GM13977 (cell line): ENCODE data around the gene SMG5.
A peak's percentile ranks its signal among the peaks of the same experiment; 100 is the strongest.

ENCODE experiments used
- DNase-seq: peaks from one replicate; pipeline ENCODE4 v3.0.0; 2012; ENCODE audit warnings: low spot score
- CTCF ChIP-seq: IDR thresholded peaks from 2 replicates; pipeline ENCODE4 v1.5.1; 2012; ENCODE audit warnings: mild to moderate bottlenecking, control low read depth; ENCODE audit not compliant: insufficient read depth; ENCODE audit errors: extremely low read depth, missing control alignments
- in situ Hi-C: fragments of 300-500 bp; cut with MboI; formaldehyde crosslinking; loops from one replicate; pipeline ENCODE4 v1.12.0; 2022; ENCODE audit warnings: low sequenced_read_pairs, low pct_unique_long_range_greater_than_20kb, mixed read lengths, inconsistent platforms; ENCODE audit not compliant: unreplicated experiment

The SMG5 gene

GRCh38 chr1:156260896-156261295, 21.7 kb downstream of the SMG5 start:
- TF ChIP-seq CTCF, result no peak
- no peak for DNase-seq
- in situ Hi-C loops, result no loop called here

DNA sequence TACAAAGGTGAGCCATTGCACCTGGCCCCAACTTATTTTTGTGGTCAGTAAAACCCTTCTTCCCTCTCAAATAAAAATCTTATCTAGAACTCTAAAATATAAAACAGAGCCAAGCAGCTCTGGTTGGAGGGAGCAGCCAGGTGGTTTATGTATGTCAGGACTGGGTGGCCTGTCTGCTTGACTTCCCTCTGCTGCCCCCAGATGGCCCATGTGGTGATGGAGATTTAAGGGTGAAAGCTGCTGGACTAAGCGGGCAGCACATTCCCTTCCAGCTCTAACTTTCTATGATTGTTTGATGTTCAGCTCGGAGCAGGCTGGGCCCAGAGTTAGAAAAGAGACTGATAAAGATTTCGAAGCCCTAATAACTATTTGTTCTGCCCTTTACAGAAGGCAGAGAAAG, 22.8 kb downstream of the SMG5 start:
- in situ Hi-C loops, result no loop called here
- TF ChIP-seq CTCF, result peak; percentile 32
- DNase-seq, result no peak

DNA sequence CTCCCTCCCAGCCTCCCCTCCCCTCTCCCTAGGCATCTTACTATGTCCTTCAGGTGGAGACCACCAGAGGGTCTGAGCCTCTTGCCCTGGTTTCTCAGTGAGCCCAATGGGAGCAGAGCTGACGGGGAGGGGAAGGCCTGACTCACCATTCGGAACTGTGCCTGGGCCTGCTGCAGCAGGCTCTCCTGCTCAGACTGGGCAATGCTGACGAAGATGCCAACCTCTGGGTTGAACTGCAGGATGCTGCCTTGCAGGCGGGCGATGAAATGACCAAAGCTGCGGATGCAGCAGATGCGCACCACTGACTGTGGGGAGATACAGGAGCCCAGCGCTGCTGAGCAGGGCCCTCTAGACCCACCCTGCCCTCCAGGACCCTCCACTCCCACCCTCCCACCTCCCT, 23.8 kb downstream of the SMG5 start:
- DNase-seq, result no peak
- TF ChIP-seq CTCF, result no peak
- in situ Hi-C loops, result no loop called here

- TF ChIP-seq CTCF, result no peak
- in situ Hi-C loops, result no loop called here
- no peak for DNase-seq
Measured at GRCh38 chr1:156257711-156258110, 24.9 kb downstream of the SMG5 start.

DNA sequence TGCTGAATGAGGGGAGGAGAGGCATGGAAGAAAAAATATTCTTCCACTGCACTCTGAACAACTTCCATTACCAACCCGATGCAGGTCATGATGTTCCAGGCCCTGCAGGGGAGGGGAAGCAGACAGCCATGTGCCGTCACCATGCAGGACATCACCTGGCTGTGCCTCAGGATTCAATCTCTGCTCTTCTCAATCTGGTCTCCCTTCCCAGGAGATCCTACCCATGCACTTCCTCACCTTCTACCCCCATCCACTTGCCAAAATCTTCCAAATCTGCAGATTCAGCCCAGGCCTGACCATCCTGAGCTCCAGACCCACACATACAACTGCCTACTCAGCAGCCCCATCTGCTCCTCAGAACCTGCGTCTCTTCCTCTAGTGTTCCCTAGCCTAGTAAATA, 29.0 kb downstream of the SMG5 start:
- no peak for DNase-seq
- in situ Hi-C loops, result no loop called here
- TF ChIP-seq CTCF, result no peak

DNA sequence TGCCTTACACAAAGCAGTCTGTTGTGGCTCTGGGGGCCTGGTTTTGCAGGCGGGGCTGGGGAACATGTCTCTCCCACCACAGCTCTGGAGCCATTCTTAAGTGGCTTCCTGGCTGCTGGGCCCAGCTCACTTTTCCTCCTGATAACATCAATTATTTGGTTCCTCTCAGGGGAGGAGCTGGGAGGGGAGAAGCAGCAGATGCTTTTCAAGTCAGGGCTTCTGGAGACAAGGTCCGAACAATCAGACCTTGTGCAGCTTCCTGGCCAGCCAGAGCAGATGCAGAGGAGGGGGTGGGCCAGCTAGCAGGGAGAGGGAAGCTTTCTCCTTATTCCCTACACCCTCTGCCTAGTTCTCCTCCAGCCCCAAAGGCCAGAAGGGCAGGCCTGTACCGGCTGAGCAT, 31.1 kb downstream of the SMG5 start:
- in situ Hi-C loops, result no loop called here
- no peak for TF ChIP-seq CTCF
- no peak for DNase-seq

DNA sequence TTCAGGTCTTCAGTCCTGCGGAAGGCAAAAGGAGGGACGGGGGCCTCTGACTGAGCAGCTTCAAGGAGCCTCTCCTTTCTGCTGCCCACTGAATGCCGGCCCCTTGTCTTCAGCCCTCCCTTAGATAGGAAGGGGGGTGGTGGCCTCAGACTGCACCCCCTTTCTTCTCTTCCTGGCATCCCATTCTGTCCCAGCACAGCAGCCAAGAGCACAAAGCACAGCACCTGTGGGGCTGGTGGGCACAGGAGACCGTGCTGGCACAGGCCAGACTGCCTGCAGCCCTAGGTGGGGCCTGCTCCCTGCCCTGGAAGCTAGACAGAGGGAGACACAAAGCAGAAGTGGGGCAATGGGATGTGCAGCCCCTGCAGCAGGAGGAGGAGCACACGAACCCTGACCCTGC, 33.0 kb downstream of the SMG5 start:
- no peak for DNase-seq
- in situ Hi-C loops, result no loop called here
- TF ChIP-seq CTCF, result no peak
